ENCODE results near the gene SLC35F2.

DNA sequence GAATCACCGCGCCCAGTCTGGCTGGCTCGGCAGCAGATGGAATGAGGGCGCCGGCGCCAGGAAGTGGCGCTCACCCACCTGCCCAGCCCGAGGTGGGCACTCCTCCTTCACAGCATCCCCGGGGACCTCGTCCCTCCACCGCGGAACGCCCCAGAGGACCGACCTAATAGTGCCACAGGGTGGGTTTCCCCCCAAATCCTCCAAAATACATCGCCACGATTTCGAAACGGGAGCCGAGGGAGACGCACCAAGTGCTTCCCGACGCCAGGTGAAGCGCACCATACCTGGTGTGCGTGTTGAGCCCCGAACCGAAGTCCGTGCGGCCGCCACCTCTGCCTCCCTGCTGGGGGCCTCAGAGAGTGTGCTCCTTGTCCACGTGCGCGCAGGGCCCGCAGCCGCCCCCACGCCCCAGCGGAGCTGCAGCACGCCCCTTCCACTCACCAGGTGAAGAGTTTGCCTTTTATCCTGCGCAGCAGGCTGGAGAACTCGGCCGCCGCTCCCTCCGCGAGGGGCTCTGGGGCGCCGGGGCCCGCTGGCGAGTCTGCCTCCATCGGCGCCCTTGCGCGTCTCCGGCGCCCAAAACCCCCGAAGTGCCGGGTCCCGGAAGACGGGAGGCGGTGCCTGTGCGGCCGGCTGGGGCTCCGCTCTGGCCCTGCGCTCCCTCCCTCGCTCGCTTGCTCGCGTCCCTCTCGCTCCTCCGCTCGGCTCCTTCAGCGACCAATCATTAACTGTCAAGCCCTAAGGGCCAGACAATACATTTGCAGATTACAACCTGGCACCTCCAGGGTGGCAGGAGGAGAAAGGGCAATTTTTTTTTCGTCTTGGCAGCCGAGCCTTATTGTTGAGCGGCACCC is at the start of gene SLC35F2:
- TF ChIP-seq, protein P1, sequence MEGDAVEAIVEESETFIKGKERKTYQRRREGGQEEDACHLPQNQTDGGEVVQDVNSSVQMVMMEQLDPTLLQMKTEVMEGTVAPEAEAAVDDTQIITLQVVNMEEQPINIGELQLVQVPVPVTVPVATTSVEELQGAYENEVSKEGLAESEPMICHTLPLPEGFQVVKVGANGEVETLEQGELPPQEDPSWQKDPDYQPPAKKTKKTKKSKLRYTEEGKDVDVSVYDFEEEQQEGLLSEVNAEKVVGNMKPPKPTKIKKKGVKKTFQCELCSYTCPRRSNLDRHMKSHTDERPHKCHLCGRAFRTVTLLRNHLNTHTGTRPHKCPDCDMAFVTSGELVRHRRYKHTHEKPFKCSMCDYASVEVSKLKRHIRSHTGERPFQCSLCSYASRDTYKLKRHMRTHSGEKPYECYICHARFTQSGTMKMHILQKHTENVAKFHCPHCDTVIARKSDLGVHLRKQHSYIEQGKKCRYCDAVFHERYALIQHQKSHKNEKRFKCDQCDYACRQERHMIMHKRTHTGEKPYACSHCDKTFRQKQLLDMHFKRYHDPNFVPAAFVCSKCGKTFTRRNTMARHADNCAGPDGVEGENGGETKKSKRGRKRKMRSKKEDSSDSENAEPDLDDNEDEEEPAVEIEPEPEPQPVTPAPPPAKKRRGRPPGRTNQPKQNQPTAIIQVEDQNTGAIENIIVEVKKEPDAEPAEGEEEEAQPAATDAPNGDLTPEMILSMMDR (IDR thresholded peaks at IDR 0.05), result no peak
- no peak for TF ChIP-seq POLR2A (IDR thresholded peaks at IDR 0.05)
